ENCODE measurements around the gene CFAP97. TPM values are rescaled to one million over a fixed set of nuclear protein-coding genes. Genes with fewer than 3 reads are reported as not detected.

CFAP97 gene
- total and polyA plus RNA-seq, 9 of the 15 experiments (the other 6 are each of a cell fraction or from before 2014, with no cell fraction given) = 17.3 to 57.8 (median 44.4) TPM

DNA sequence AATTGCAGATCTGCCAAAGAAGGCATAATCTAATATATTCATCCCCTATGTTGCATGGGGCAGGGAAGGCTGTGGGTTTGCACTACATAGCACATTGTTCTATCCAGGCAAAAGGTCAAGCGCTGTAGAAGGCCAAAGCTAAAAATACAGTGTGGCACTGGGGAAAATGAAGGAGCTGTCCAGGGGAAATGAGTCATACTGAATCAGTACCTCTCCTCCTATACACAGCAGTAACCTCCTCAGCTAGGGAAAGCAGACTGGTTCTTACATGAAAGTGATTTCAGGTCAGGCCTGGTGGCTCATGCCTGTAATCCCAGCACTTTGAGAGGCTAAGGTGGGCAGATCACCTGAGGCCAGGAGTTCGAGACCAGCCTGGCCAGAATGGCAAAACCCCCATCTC is 91.7 kb downstream of the CFAP97 start (continued):
- TF ChIP-seq MBD2 (IDR thresholded peaks at IDR 0.05; ENCODE audit: borderline replicate concordance, low read depth) (0 out of 2 replicates have a peak, but pooled peaks have one; percentile 23), JUN (IDR thresholded peaks at IDR 0.05; ENCODE audit: borderline replicate concordance, low read depth, low read length) (peak; percentile 73; the same call in 1 of the 2 replicates), JUN (CRISPR knock-in tag; IDR thresholded peaks at IDR 0.05; ENCODE audit: borderline replicate concordance) (no peak), GATAD2A (IDR thresholded peaks at IDR 0.05) (no peak), SMAD3 (CRISPR knock-in tag; conservative IDR thresholded peaks at IDR 0.05) (no peak), MAFK (IDR thresholded peaks at IDR 0.05; ENCODE audit: low read length) (no peak), ZNF282 (CRISPR knock-in tag; IDR thresholded peaks at IDR 0.05) (no peak), SMARCA5 (IDR thresholded peaks at IDR 0.05) (no peak), ZNF274 (IDR thresholded peaks at IDR 0.05; ENCODE audit: borderline replicate concordance, low read depth, low read length) (no peak), SMARCB1 (IDR thresholded peaks at IDR 0.05; ENCODE audit: insufficient read length, low read depth) (no peak), SMAD4 (CRISPR knock-in tag; conservative IDR thresholded peaks at IDR 0.05) (0 out of 2 replicates have a peak, but pooled peaks have one; percentile 18), PYGO2 (tag; IDR thresholded peaks at IDR 0.05) (no peak), CHD2 (IDR thresholded peaks at IDR 0.05; ENCODE audit: low read depth, low read length) (no peak), KLF16 (IDR thresholded peaks at IDR 0.05) (no peak), POLR3A (IDR thresholded peaks at IDR 0.05; ENCODE audit: borderline replicate concordance, extremely low read depth, insufficient read depth, insufficient read length) (no peak), SMARCE1 (IDR thresholded peaks at IDR 0.05) (peak; percentile 68; the same call in 1 of the 2 replicates), NR2C1 (IDR thresholded peaks at IDR 0.05) (0 out of 2 replicates have a peak, but pooled peaks have one; percentile 4), NR2C1 (tag; IDR thresholded peaks at IDR 0.05) (no peak), CCAR2 (IDR thresholded peaks at IDR 0.05; ENCODE audit: low read depth, low read length) (no peak), ZNF24 (IDR thresholded peaks at IDR 0.05) (peak; percentile 56; the same call in 1 of the 2 replicates), GTF2F1 (IDR thresholded peaks at IDR 0.05; ENCODE audit: low read depth, low read length) (no peak)
- TF ChIP-seq, protein P1, sequence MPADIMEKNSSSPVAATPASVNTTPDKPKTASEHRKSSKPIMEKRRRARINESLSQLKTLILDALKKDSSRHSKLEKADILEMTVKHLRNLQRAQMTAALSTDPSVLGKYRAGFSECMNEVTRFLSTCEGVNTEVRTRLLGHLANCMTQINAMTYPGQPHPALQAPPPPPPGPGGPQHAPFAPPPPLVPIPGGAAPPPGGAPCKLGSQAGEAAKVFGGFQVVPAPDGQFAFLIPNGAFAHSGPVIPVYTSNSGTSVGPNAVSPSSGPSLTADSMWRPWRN (IDR thresholded peaks at IDR 0.05; ENCODE audit: low read depth) = no peak
- TF ChIP-seq, protein P2, sequence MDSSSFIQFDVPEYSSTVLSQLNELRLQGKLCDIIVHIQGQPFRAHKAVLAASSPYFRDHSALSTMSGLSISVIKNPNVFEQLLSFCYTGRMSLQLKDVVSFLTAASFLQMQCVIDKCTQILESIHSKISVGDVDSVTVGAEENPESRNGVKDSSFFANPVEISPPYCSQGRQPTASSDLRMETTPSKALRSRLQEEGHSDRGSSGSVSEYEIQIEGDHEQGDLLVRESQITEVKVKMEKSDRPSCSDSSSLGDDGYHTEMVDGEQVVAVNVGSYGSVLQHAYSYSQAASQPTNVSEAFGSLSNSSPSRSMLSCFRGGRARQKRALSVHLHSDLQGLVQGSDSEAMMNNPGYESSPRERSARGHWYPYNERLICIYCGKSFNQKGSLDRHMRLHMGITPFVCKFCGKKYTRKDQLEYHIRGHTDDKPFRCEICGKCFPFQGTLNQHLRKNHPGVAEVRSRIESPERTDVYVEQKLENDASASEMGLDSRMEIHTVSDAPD (CRISPR knock-in tag; IDR thresholded peaks at IDR 0.05) = no peak
